Measurements from ENCODE around the gene HECW1. TPM values are rescaled to one million over a fixed set of nuclear protein-coding genes. Genes with fewer than 3 reads are reported as not detected.

HECW1 gene
- total RNA-seq, 3 donors from 2014 or later (not counting 1 experiment from before 2014, with no cell fraction given): not detected

DNA sequence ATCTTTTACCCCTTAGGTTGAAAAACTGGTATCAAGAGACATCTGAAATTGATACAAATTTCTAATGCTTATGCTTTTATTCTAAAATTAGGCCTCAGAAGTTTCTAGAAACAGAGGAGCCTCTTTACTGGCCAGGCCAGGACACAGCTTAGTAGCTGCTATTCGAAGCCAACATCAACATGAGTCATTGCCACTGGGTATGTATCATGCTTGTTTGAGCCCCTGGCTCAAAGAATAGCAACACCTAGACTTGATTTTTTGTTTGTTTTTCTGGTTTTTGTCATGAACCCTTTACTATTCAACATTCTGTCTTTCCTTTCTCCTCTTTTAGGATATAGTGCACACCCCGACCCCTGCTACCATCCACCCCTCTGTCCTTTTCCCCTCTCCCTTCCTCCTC lies 379.5 kb downstream of the HECW1 start:
- Histone ChIP-seq H3K4me3 (ENCODE audit: low read length) (no peak overlapping the region), H3K4me1 (ENCODE audit: control insufficient read depth, insufficient read depth, low read length) (no peaks in the 10 kb centered on the region), H3K27me3 (ENCODE audit: control insufficient read depth, insufficient read depth, low read length) (no peaks in the 10 kb centered on the region), H3K27ac (ENCODE audit: low read length) (no peak overlapping the region), H3K36me3 (ENCODE audit: control insufficient read depth, insufficient read depth, low read length) (no peaks in the 10 kb centered on the region), H3K9me3 (ENCODE audit: control insufficient read depth, insufficient read depth, low read length) (no peaks in the 10 kb centered on the region)
- WGBS (ENCODE audit: insufficient coverage): 80% methylated on average over 2 of the region's 2 CpGs
- TF ChIP-seq, protein P1, sequence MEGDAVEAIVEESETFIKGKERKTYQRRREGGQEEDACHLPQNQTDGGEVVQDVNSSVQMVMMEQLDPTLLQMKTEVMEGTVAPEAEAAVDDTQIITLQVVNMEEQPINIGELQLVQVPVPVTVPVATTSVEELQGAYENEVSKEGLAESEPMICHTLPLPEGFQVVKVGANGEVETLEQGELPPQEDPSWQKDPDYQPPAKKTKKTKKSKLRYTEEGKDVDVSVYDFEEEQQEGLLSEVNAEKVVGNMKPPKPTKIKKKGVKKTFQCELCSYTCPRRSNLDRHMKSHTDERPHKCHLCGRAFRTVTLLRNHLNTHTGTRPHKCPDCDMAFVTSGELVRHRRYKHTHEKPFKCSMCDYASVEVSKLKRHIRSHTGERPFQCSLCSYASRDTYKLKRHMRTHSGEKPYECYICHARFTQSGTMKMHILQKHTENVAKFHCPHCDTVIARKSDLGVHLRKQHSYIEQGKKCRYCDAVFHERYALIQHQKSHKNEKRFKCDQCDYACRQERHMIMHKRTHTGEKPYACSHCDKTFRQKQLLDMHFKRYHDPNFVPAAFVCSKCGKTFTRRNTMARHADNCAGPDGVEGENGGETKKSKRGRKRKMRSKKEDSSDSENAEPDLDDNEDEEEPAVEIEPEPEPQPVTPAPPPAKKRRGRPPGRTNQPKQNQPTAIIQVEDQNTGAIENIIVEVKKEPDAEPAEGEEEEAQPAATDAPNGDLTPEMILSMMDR (IDR thresholded peaks at IDR 0.05): no peak
- Mint-ChIP-seq H3K27me3 (ENCODE audit: low read depth in 2 of 2) (peaks cover 12 to 28% of the 10 kb centered on the region in 2 donors), H3K4me3 (no peak overlapping the region), H3K4me1 (no peaks in the 10 kb centered on the region), H3K36me3 (no peaks in the 10 kb centered on the region), H3K9me3 (no peaks in the 10 kb centered on the region), H3K27ac (no peak overlapping the region)
- DNase-seq (no peak), ATAC-seq (no peak)
- intact Hi-C loops (cut with micrococcal nuclease): no loop called here

DNA sequence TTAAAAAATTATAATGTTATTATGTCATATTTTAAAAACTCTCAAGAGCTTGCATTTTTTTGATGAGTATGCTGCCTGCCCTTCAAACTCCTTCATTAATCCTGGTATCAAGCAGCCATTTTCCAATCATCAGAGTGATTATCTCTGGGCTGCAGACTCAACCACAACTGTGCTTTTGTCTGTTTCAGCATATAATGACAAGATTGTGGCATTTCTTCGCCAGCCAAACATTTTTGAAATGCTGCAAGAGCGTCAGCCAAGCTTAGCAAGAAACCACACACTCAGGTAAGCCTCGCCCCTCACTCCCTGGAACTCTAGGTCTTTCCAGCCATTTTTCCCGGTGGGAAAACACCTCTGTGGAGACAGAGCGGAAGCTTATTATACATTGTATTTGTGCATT lies 380.4 kb downstream of the HECW1 start:
- TF ChIP-seq, protein P1 (IDR thresholded peaks at IDR 0.05): no peak
- intact Hi-C loops (cut with micrococcal nuclease): no loop called here
- Mint-ChIP-seq H3K27me3 (ENCODE audit: low read depth in 2 of 2) (peaks cover 13 to 28% of the 10 kb centered on the region in 2 donors), H3K36me3 (no peaks in the 10 kb centered on the region), H3K4me1 (no peaks in the 10 kb centered on the region), H3K27ac (no peak overlapping the region), H3K9me3 (no peaks in the 10 kb centered on the region), H3K4me3 (no peak overlapping the region)
- no peak overlapping the region for H3K27ac ChIP-seq (ENCODE audit: low read length)
- no peaks in the 10 kb centered on the region for H3K36me3 ChIP-seq (ENCODE audit: control insufficient read depth, insufficient read depth, low read length)
- 86% methylated on average over 5 of the region's 5 CpGs for WGBS (ENCODE audit: insufficient coverage)
- no peak for ATAC-seq
- no peaks in the 10 kb centered on the region for H3K4me1 ChIP-seq (ENCODE audit: control insufficient read depth, insufficient read depth, low read length)
- DNase-seq: no peak
- no peaks in the 10 kb centered on the region for H3K27me3 ChIP-seq (ENCODE audit: control insufficient read depth, insufficient read depth, low read length)
- H3K4me3 ChIP-seq (ENCODE audit: low read length): no peak overlapping the region
- no peaks in the 10 kb centered on the region for H3K9me3 ChIP-seq (ENCODE audit: control insufficient read depth, insufficient read depth, low read length)

DNA sequence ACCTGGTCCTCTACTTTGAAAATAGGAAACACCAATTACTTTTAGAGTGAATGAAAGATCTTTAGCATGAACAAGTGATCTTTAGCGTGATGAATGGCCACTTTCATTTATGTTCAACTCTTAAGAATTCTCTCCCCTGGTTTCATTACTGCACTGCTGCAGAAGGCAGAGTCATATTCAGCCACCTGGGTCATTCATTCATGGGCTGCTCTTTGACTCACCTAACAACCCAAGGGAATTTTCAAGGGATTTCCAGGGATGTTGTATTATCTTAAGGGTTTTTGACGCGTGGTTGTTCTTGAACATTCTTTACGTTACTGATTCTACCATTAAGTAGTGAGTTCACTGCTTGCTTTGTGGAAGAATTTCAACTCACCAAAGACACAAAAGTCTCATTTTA lies 383.1 kb downstream of the HECW1 start:
- Mint-ChIP-seq H3K4me1 (no peaks in the 10 kb centered on the region), H3K27me3 (ENCODE audit: low read depth in 2 of 2) (peaks cover 16 to 28% of the 10 kb centered on the region in 2 donors), H3K9me3 (no peaks in the 10 kb centered on the region), H3K27ac (no peak overlapping the region), H3K4me3 (no peak overlapping the region), H3K36me3 (no peaks in the 10 kb centered on the region)
- TF ChIP-seq, protein P1 (IDR thresholded peaks at IDR 0.05): no peak
- Histone ChIP-seq H3K4me1 (ENCODE audit: control insufficient read depth, insufficient read depth, low read length) (no peaks in the 10 kb centered on the region), H3K27me3 (ENCODE audit: control insufficient read depth, insufficient read depth, low read length) (no peaks in the 10 kb centered on the region), H3K9me3 (ENCODE audit: control insufficient read depth, insufficient read depth, low read length) (no peaks in the 10 kb centered on the region), H3K4me3 (ENCODE audit: low read length) (no peak overlapping the region), H3K36me3 (ENCODE audit: control insufficient read depth, insufficient read depth, low read length) (no peaks in the 10 kb centered on the region), H3K27ac (ENCODE audit: low read length) (no peak overlapping the region)
- intact Hi-C loops (cut with micrococcal nuclease): no loop called here
- DNase-seq (no peak), ATAC-seq (no peak)
- 43% methylated on average over 1 of the region's 4 CpGs for WGBS (ENCODE audit: insufficient coverage)

DNA sequence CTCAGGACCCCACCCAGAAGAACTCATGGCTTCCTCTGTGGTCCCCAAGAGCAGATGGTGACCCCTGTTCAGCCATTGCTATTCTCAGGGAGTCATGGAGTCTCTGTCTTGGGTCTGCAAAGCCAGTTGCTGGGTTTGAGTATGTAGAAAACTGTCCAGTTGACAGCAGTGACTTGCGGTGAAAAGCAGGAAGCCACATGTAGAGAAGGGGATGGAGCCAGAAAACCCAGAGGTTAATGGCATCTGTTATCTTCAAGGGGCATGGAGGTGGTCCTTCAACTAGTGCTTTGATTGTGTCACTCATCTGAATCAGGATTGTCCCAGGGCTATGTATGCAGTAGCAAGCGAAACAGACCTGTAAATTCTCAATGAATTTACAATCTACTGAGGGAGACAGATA lies 384.1 kb downstream of the HECW1 start:
- no peak overlapping the region for H3K27ac Mint-ChIP-seq
- H3K4me3 ChIP-seq (ENCODE audit: low read length): no peak overlapping the region
- H3K27ac ChIP-seq (ENCODE audit: low read length): no peak overlapping the region
- ATAC-seq (no peak), DNase-seq (no peak)
- no peaks in the 10 kb centered on the region for H3K27me3 ChIP-seq (ENCODE audit: control insufficient read depth, insufficient read depth, low read length)
- WGBS (ENCODE audit: insufficient coverage): 97% methylated on average over 2 of the region's 2 CpGs
- no peaks in the 10 kb centered on the region for H3K9me3 ChIP-seq (ENCODE audit: control insufficient read depth, insufficient read depth, low read length)
- no peaks in the 10 kb centered on the region for H3K4me1 ChIP-seq (ENCODE audit: control insufficient read depth, insufficient read depth, low read length)
- H3K9me3 Mint-ChIP-seq: no peaks in the 10 kb centered on the region
- H3K36me3 ChIP-seq (ENCODE audit: control insufficient read depth, insufficient read depth, low read length): no peaks in the 10 kb centered on the region
- H3K4me1 Mint-ChIP-seq: no peaks in the 10 kb centered on the region
- H3K36me3 Mint-ChIP-seq: no peaks in the 10 kb centered on the region
- no peak overlapping the region for H3K4me3 Mint-ChIP-seq
- intact Hi-C loops (cut with micrococcal nuclease): no loop called here
- peaks cover 16 to 28% of the 10 kb centered on the region in 2 donors for H3K27me3 Mint-ChIP-seq (ENCODE audit: low read depth in 2 of 2)
- TF ChIP-seq, protein P1 (IDR thresholded peaks at IDR 0.05): no peak

Measured in natural killer cell (primary cell).